IMR-90 (cell line): Measurements from ENCODE around the gene C3orf52. TPM values are rescaled to one million over a fixed set of nuclear protein-coding genes. Genes with fewer than 3 reads are reported as not detected.

Source experiments
- ATAC-seq: fragments of 200-7000 bp; cut with Tn5 transposase; 2 replicates; pipeline ENCODE4 v1.9.1; 2020; ENCODE audit warnings: low read depth, mild to moderate bottlenecking, moderate library complexity
- BruUV-seq: library from RNA; stranded (reverse); fragments of 400-500 nt; replicated peaks from 2 replicates; lab custom pipeline; 2021; lab: Mats Ljungman, UMichigan
- CTCF ChIA-PET: fragments of 300-600 bp; formaldehyde crosslinking; extraction: SDS; loops from one replicate; lab custom pipeline; 2021; ENCODE audit warnings: antibody characterized with exemption; lab: Yijun Ruan, JAX
- POLR2A ChIA-PET: fragments of 300-600 bp; sonication (Branson Sonifier 250); formaldehyde crosslinking; loops from one replicate; lab custom pipeline; 2022; ENCODE audit warnings: antibody characterized with exemption; ENCODE audit not compliant: unreplicated experiment; lab: Charles Lee
- DNase-seq: peaks from one replicate; pipeline ENCODE4 v3.0.0; 2013
- H2AFZ ChIP-seq: replicated peaks from 2 replicates; pipeline ENCODE3; 2013; ENCODE audit warnings: low read length, mild to moderate bottlenecking; ENCODE audit not compliant: poor library complexity
- H2AK5ac ChIP-seq: 2 replicates; pipeline ENCODE4 v1.6.1; 2013; ENCODE audit warnings: low read depth, low read length, inconsistent platforms
- H2AK9ac ChIP-seq: replicated peaks from 2 replicates; pipeline ENCODE3; 2013; ENCODE audit warnings: mild to moderate bottlenecking, low read depth, low read length, moderate library complexity; ENCODE audit not compliant: poor library complexity
- H2BK120ac ChIP-seq: 2 replicates; pipeline ENCODE4 v1.6.1; 2013; ENCODE audit warnings: low read depth, low read length, inconsistent platforms
- H2BK15ac ChIP-seq: 3 replicates; pipeline ENCODE4 v1.6.1; 2013; ENCODE audit warnings: low read depth, low read length, inconsistent platforms
- H2BK20ac ChIP-seq: 2 replicates; pipeline ENCODE4 v1.6.1; 2013; ENCODE audit warnings: low read depth, mild to moderate bottlenecking, inconsistent platforms, low read length, moderate library complexity
- H2BK5ac ChIP-seq: 2 replicates; pipeline ENCODE4 v1.6.1; 2013; ENCODE audit warnings: mild to moderate bottlenecking, low read depth, low read length, inconsistent platforms; ENCODE audit not compliant: poor library complexity, severe bottlenecking
- H3K14ac ChIP-seq: replicated peaks from 2 replicates; pipeline ENCODE4 v1.6.1; 2013; ENCODE audit warnings: low read depth, low read length, inconsistent platforms
- H3K18ac ChIP-seq: 2 replicates; pipeline ENCODE4 v1.6.1; 2013; ENCODE audit warnings: low read depth, low read length, control low read depth
- H3K23ac ChIP-seq: 2 replicates; pipeline ENCODE4 v1.6.1; 2013; ENCODE audit warnings: low read depth, low read length, inconsistent platforms
- H3K27ac ChIP-seq: 2 replicates; pipeline ENCODE4 v1.5.1; 2013; ENCODE audit warnings: mild to moderate bottlenecking, control low read depth, low read length; ENCODE audit not compliant: insufficient read depth
- H3K27me3 ChIP-seq: 2 replicates; pipeline ENCODE4 v1.6.1; 2013; ENCODE audit warnings: low read length; ENCODE audit not compliant: control insufficient read depth, insufficient read depth
- H3K36me3 ChIP-seq: 2 replicates; pipeline ENCODE4 v1.6.1; 2013; ENCODE audit warnings: low read length, mixed read lengths; ENCODE audit not compliant: control insufficient read depth, insufficient read depth
- H3K4ac ChIP-seq: 2 replicates; pipeline ENCODE4 v1.6.1; 2013; ENCODE audit warnings: low read depth, low read length, inconsistent platforms
- H3K4me1 ChIP-seq: 2 replicates; pipeline ENCODE4 v1.6.1; 2013; ENCODE audit warnings: low read length, mixed read lengths; ENCODE audit not compliant: control insufficient read depth, insufficient read depth
- H3K4me2 ChIP-seq: 2 replicates; pipeline ENCODE4 v1.6.1; 2013; ENCODE audit warnings: low read depth, mild to moderate bottlenecking, control low read depth, low read length, moderate library complexity
- H3K4me3 ChIP-seq: 2 replicates; pipeline ENCODE4 v1.5.1; 2013; ENCODE audit warnings: low read depth, mild to moderate bottlenecking, control low read depth, low read length, moderate library complexity; ENCODE audit not compliant: insufficient read depth
- H3K56ac ChIP-seq: 2 replicates; pipeline ENCODE4 v1.6.1; 2013; ENCODE audit warnings: low read length, inconsistent platforms; ENCODE audit not compliant: insufficient read depth; ENCODE audit errors: extremely low read depth
- H3K79me1 ChIP-seq, 2 experiments: 2 replicates each; pipeline ENCODE4 v1.6.1; 2013; ENCODE audit warnings: low read length in 2 of 2, inconsistent platforms in 1 of 2, low read depth in 1 of 2
- H3K9ac ChIP-seq: 2 replicates; pipeline ENCODE4 v1.6.1; 2013; ENCODE audit warnings: low read depth, low read length, control low read depth
- H3K9me1 ChIP-seq: 2 replicates; pipeline ENCODE4 v1.6.1; 2013; ENCODE audit warnings: low read length, inconsistent platforms; ENCODE audit not compliant: insufficient read depth
- H3K9me3 ChIP-seq: 2 replicates; pipeline ENCODE4 v1.6.1; 2013; ENCODE audit warnings: low read length; ENCODE audit not compliant: control insufficient read depth, insufficient read depth
- H4K20me1 ChIP-seq: 2 replicates; pipeline ENCODE4 v1.6.1; 2013; ENCODE audit warnings: low read length, inconsistent platforms; ENCODE audit not compliant: insufficient read depth
- H4K5ac ChIP-seq: 2 replicates; pipeline ENCODE4 v1.6.1; 2013; ENCODE audit warnings: mild to moderate bottlenecking, low read depth, low read length, control low read depth
- H4K8ac ChIP-seq, 2 experiments: 2 replicates each; pipeline ENCODE4 v1.6.1; 2013; ENCODE audit warnings: low read depth in 2 of 2, low read length in 2 of 2, control low read depth in 1 of 2, inconsistent platforms in 1 of 2
- H4K91ac ChIP-seq: 2 replicates; pipeline ENCODE4 v1.6.1; 2013; ENCODE audit warnings: low read depth, low read length, inconsistent platforms; ENCODE audit not compliant: insufficient read depth
- CTCF ChIP-seq: conservative IDR thresholded peaks from 2 replicates; pipeline ENCODE4 v1.5.1; 2012; ENCODE audit warnings: mild to moderate bottlenecking, low read depth, low read length, improper control_type of control experiment
- RAD21 ChIP-seq: IDR thresholded peaks from 2 replicates; pipeline ENCODE4 v1.6.1; 2012; ENCODE audit warnings: low read length, improper control_type of control experiment
- RFX5 ChIP-seq: IDR thresholded peaks from 2 replicates; pipeline ENCODE4 v1.8.0; 2012; ENCODE audit warnings: low read depth, mild to moderate bottlenecking, low read length, moderate library complexity
- USF2 ChIP-seq: fragments of 150-350 bp; IDR thresholded peaks from 2 replicates; pipeline ENCODE4 v1.6.1; 2017; ENCODE audit warnings: mild to moderate bottlenecking, antibody characterized with exemption, low read length, low read depth
- WGBS, 2 experiments: methylation state at CpG; one replicate each; pipeline versions ENCODE4 v1.1.5 to v1.1.7; 2013; ENCODE audit warnings: missing lambda C conversion rate in 2 of 2; ENCODE audit not compliant: insufficient read length in 1 of 2; ENCODE audit errors: extremely low coverage in 2 of 2; 5-methylcytosine and 5-hydroxymethylcytosine counted together
- dilution Hi-C: fragments of 300-500 bp; cut with HindIII; formaldehyde crosslinking; loops from one replicate; pipeline ENCODE4 v1.14.3; 2018; ENCODE audit warnings: low sequenced_read_pairs; ENCODE audit not compliant: unreplicated experiment
- in situ Hi-C: fragments of 300-500 bp; cut with MboI; formaldehyde crosslinking; loops from 3 replicates; pipeline ENCODE4 v1.14.3; 2019; ENCODE audit warnings: low sequenced_read_pairs, inconsistent platforms, mixed read lengths
- intact Hi-C: fragments of 100-400 bp; cut with micrococcal nuclease; formaldehyde crosslinking; loops from 2 replicates; pipeline ENCODE4 v1.10.0; 2022
- polyA plus RNA-seq, 3 experiments: library from polyadenylated mRNA; depleted of rRNA; stranded (reverse); fragments of >200 nt; gene quantifications; 2 replicates each; pipeline ENCODE4 v1.2.3, GENCODE V29; 2012; ENCODE audit warnings: low replicate concordance in 1 of 3
- total RNA-seq: library from RNA; depleted of rRNA; stranded (reverse); fragments of >200 nt; gene quantifications from 2 replicates; pipeline ENCODE4 v1.2.3, GENCODE V29; 2012

Gene C3orf52
- total and polyA plus RNA-seq, 2 of the 4 experiments (the other 2 are of a cell fraction): 7.5 to 12.5 TPM

GRCh38 chr3:112143251-112143650 is 57.1 kb downstream of the C3orf52 start:
- H3K36me3 ChIP-seq: no peaks in the 10 kb centered on the region
- H2BK20ac ChIP-seq: no peak overlapping the region
- H3K14ac ChIP-seq: no peak overlapping the region
- no peak overlapping the region for H3K27ac ChIP-seq
- H3K27me3 ChIP-seq: no peaks in the 10 kb centered on the region
- no peak overlapping the region for H2BK120ac ChIP-seq
- no peak overlapping the region for H4K5ac ChIP-seq
- no peak overlapping the region for H2AK5ac ChIP-seq
- no peak overlapping the region for H3K4me3 ChIP-seq
- no peak for TF ChIP-seq RAD21
- TF ChIP-seq RFX5: no peak
- TF ChIP-seq USF2: no peak
- no peak for TF ChIP-seq CTCF
- no peaks in the 10 kb centered on the region for H3K9me3 ChIP-seq
- ChIA-PET POLR2A (no interaction called here), CTCF (no interaction called here)
- DNase-seq (no peak), ATAC-seq (no peak)
- no peak overlapping the region for H2AFZ ChIP-seq
- no peak overlapping the region for H3K4ac ChIP-seq
- H3K9me1 ChIP-seq: no peaks in the 10 kb centered on the region
- H4K20me1 ChIP-seq: no peaks in the 10 kb centered on the region
- in situ Hi-C loops (loop anchor here (25.0 kb wide), 1 partner anchor 369 kb away; no protein-coding TSS in a partner anchor), intact Hi-C loops (no loop called here), dilution Hi-C loops (no loop called here)
- no peak overlapping the region for H2BK15ac ChIP-seq
- no peak overlapping the region for H3K56ac ChIP-seq
- no peak overlapping the region for H3K23ac ChIP-seq
- no peak overlapping the region for H3K9ac ChIP-seq
- no peak overlapping the region for H4K91ac ChIP-seq
- H2BK5ac ChIP-seq: no peak overlapping the region
- H3K18ac ChIP-seq: no peak overlapping the region
- H3K79me1 ChIP-seq: no peaks in the 10 kb centered on the region
- H2AK9ac ChIP-seq: no peak overlapping the region
- no peaks in the 10 kb centered on the region for H3K4me1 ChIP-seq
- no TSS peak for BruUV-seq
- H3K4me2 ChIP-seq: no peak overlapping the region
- H4K8ac ChIP-seq: no peak overlapping the region
- WGBS, 2 experiments: no CpG with 5 or more reads among the region's 1 CpG
